Mammary epithelial cell (primary cell): Measurements from ENCODE around the gene TRPC4AP.

ENCODE experiments used
- EZH2 ChIP-seq: IDR thresholded peaks from 2 replicates; pipeline ENCODE4 v1.6.1; 2012; ENCODE audit warnings: low read length, inconsistent platforms, borderline replicate concordance
- TF ChIP-seq, protein P1 (sequence below), 2 donors: IDR thresholded peaks in 1 of 2; conservative IDR thresholded peaks in 1 of 2; 2 replicates each; pipeline ENCODE4 v1.5.1; 2011 to 2012; ENCODE audit warnings: inconsistent platforms in 2 of 2, low read length in 2 of 2, mild to moderate bottlenecking in 2 of 2, control low read depth in 1 of 2, low read depth in 1 of 2; ENCODE audit not compliant: insufficient read depth in 1 of 2; ENCODE audit errors: extremely low read depth in 1 of 2

DNA sequence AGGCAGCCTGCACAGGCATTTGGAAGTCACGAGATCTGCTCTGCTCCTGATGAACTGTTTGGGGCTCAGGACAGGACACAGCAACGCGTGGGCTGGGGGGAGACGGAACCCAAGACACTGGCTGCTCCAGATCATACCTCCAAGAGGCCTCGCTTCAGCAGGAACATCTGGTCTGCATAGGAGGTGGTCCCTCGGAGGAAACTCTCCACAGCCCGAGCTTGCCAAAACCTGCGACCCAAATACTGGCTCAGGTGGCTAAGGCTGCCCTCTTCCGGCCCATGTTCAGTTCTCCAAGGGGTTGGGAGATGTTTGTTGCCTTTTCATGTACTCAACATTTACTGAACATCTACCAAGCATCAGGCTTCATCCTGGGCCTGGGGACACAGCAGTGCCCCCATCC, 85.2 kb downstream of the TRPC4AP start:
- TF ChIP-seq EZH2: no peak
- TF ChIP-seq, protein P1, sequence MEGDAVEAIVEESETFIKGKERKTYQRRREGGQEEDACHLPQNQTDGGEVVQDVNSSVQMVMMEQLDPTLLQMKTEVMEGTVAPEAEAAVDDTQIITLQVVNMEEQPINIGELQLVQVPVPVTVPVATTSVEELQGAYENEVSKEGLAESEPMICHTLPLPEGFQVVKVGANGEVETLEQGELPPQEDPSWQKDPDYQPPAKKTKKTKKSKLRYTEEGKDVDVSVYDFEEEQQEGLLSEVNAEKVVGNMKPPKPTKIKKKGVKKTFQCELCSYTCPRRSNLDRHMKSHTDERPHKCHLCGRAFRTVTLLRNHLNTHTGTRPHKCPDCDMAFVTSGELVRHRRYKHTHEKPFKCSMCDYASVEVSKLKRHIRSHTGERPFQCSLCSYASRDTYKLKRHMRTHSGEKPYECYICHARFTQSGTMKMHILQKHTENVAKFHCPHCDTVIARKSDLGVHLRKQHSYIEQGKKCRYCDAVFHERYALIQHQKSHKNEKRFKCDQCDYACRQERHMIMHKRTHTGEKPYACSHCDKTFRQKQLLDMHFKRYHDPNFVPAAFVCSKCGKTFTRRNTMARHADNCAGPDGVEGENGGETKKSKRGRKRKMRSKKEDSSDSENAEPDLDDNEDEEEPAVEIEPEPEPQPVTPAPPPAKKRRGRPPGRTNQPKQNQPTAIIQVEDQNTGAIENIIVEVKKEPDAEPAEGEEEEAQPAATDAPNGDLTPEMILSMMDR (conservative IDR thresholded peaks at IDR 0.05 in 1 of 2, IDR thresholded peaks at IDR 0.05 in 1 of 2; ENCODE audit: extremely low read depth in 1 of 2, insufficient read depth in 1 of 2, low read depth in 1 of 2, low read length in 2 of 2): no peak
